HG03039 (cell line): ENCODE results near the gene HAUS8.
"Not testable (repeated sequence)": the region's sequence is repeated elsewhere in the genome, so short reads cannot be mapped to it uniquely, and the experiment has no call there.

ENCODE experiments used
- ATAC-seq: cut with Tn5 transposase; IDR thresholded peaks from one replicate; pipeline ENCODE4 v1.9.1; 2021; ENCODE audit warnings: mild to moderate bottlenecking, moderate library complexity; ENCODE audit not compliant: unreplicated experiment

HAUS8 gene

DNA sequence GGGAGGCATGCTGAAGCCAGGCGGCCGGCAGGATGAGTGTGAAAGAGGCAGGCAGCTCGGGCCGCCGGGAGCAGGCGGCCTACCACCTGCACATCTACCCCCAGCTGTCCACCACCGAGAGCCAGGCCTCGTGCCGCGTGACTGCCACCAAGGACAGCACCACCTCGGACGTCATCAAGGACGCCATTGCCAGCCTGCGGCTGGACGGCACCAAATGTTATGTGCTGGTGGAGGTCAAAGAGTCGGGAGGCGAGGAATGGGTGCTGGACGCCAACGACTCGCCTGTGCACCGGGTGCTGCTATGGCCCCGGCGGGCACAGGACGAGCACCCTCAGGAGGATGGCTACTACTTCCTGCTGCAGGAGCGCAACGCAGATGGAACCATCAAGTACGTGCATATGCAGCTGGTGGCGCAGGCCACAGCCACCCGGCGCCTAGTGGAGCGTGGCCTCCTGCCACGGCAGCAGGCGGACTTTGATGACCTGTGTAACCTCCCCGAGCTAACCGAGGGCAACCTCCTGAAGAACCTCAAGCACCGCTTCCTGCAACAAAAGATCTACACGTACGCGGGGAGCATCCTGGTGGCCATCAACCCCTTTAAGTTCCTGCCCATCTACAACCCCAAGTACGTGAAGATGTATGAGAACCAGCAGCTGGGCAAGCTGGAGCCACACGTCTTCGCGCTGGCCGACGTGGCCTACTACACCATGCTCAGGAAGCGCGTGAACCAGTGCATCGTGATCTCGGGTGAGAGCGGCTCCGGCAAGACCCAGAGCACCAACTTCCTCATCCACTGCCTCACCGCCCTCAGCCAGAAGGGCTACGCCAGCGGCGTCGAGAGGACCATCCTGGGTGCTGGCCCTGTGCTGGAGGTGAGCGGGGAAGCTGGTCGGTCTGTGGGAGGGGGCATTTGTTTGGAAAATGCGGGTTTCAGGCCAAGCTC lies 26.7 kb upstream of the HAUS8 start:
- no peak for ATAC-seq

DNA sequence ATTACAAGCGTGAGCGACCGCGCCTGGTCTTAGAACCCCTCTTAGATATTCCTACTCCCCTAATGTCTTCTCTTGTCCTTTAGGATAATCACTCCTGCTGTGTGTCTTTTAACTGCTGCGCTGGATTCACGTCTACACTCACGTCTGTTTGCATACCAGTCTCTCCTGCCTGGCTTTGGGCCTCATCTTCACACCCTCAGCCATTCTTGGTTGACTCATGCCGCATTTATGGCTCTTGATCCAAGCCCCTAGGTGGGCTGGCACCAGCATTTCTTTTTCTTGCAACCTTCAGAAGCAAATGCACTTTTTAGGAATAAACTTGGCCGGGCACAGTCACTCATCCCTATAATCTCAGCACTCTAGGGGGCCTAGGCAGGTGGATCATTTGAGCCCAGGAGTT lies 23.1 kb upstream of the HAUS8 start:
- no peak for ATAC-seq

DNA sequence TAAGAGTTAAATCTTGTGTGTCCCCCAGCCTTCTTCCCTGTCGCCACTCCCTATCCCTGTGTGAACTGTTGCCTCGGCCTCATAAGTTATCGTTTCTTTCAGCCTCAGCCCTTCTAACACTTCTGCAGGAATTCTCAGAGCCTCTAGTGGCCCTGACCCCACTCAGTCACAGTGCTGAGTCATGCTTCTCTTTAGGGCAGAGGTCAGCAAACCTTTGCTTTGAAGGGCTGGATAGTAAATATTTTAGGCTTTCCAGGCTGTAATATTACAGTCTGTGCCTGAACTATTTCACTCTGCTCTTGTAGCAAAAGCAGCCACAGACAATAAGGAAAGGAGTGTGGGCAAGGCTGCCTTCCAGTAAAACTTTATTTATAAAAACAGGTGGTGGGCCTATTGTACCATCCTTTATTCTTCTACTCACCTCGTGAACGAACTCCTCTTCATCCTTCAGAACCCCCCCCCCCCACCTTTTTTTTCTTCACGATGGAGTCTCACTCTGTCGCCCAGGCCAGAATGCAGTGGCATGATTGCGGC lies 22.4 kb upstream of the HAUS8 start:
- no peak for ATAC-seq

GRCh38 chr19:17095141-17095919 lies 20.1 kb upstream of the HAUS8 start:
- ATAC-seq = no peak

DNA sequence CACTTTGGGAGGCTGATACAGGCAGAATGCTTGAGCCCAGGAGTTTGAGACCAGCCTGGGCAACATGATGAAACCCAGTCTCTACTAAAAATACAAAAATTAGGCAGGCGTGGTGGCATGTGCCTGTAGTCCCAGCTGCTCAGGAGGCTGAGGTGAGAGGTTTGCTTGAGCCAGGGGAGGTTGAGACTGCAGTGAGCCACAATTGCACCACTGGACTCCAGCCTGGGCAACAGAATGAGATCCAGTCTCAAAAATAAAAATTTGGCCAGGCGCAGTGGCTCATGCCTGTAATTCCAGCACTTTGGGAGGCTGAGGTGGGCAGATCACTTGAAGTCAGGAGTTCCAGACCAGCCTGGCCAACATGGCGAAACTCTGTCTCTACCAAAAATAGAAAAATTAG lies 19.4 kb upstream of the HAUS8 start:
- not testable (repeated sequence) for ATAC-seq

- ATAC-seq = no peak
Observed at GRCh38 chr19:17092696-17093095, 17.4 kb upstream of the HAUS8 start.

GRCh38 chr19:17091758-17092333 lies 16.6 kb upstream of the HAUS8 start:
- ATAC-seq = no peak

GRCh38 chr19:17090583-17090982 lies 15.3 kb upstream of the HAUS8 start:
- ATAC-seq = no peak

DNA sequence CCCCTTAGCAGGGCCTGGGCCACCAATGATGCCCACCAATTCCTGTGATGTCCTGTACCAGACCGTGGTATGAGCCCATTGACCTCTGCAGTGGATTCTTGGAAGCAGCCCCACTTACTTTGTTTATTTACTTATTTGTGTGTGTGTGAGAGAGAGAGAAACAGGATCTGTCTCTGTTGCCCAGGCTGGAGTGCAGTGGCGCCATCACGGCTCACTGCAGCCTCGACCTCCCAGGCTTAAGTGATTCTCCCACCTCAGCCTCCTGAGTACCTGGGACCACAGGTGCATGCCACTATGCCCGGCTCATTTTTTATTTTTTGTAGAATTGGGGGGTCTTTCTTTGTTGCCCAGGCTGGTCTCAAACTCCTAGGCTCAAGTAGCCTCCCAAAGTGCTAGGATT lies 13.3 kb upstream of the HAUS8 start:
- no peak for ATAC-seq

- no peak for ATAC-seq
Observed at GRCh38 chr19:17086834-17087233, 11.6 kb upstream of the HAUS8 start.

DNA sequence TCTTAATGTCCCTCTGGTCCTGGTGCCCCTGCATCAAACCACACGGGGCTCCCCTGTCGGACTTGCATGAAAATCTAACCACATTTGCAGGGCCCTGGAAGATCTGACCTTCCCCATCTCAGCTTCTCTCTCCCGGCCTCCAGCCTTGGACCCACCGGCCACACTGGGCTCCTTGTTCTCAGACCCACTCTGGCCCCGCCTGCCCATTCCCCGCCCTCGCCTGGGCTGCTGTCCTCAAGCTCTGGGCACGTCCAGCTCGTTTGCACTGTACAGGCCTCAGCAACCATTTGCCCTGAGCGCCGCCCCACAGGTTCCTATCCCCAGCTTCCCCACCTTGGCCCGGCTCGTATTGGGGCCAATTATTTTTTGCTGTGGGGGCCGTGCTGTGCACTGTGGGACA lies 10.9 kb upstream of the HAUS8 start:
- no peak for ATAC-seq

DNA sequence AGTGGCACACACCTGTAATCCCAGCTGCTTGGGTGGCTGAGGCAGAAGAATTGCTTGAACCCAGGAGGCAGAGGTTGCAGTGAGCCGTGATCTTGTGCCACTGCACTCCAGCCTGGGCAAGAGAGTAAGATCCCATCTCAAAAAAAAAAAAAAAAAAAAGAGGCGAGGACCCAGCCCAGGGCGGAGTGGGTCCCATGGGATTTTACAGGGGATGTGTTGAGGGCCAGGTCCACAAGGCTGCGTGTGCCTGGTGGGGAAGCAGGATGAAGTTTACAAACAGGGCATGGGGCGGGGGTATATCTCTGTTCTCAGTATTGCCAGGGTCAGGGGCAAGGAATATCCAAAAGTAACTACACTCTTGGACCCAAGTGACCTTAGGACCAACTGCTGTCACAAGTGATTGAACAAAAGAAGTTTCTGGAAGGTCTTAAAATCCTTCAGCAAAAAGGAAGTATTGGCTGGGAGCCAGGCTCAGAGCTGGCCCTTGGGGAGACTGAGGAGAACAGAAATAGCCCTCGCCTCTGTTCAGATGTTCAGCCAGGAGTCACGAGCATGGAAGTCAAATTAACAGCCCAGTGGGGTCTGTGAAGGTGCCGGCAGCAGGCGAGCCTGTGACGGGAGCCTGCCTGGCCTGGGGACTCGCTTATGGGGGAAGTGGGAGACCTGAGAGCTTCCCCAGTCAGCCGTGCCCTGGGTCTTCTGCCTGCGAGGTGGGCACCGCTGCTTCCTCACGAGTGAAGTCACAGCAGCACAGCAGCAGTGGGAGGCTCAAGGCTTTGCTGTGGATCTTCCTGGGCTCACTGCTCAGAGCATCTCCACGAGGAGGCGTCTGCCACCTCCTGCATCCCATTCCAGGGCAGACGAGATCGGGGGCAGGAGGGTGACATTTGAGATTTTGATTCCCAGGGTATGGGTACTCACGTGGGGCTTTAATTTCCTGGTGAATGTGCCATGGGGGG lies 6.7 kb upstream of the HAUS8 start:
- no peak for ATAC-seq

DNA sequence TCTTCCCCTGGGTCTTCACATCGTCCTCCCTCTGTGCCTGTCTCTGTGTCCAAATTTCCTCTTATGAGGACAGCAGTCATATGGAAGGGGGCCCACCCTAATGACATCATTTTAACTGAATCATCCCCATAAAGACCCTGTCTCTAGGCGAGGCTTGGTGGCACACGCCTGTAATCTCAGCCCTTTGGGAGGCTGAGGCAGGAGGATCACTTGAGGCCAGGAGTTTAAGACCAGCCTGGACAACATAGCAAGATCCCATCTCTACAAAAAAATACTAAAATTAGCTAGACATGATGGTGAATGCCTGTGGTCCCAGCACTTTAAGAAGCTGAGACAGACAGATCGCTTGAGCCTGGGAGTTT lies 5.2 kb upstream of the HAUS8 start:
- no peak for ATAC-seq

GRCh38 chr19:17079710-17080439 lies 4.6 kb upstream of the HAUS8 start:
- ATAC-seq = no peak

GRCh38 chr19:17078920-17079709 lies 3.9 kb upstream of the HAUS8 start:
- no peak for ATAC-seq

DNA sequence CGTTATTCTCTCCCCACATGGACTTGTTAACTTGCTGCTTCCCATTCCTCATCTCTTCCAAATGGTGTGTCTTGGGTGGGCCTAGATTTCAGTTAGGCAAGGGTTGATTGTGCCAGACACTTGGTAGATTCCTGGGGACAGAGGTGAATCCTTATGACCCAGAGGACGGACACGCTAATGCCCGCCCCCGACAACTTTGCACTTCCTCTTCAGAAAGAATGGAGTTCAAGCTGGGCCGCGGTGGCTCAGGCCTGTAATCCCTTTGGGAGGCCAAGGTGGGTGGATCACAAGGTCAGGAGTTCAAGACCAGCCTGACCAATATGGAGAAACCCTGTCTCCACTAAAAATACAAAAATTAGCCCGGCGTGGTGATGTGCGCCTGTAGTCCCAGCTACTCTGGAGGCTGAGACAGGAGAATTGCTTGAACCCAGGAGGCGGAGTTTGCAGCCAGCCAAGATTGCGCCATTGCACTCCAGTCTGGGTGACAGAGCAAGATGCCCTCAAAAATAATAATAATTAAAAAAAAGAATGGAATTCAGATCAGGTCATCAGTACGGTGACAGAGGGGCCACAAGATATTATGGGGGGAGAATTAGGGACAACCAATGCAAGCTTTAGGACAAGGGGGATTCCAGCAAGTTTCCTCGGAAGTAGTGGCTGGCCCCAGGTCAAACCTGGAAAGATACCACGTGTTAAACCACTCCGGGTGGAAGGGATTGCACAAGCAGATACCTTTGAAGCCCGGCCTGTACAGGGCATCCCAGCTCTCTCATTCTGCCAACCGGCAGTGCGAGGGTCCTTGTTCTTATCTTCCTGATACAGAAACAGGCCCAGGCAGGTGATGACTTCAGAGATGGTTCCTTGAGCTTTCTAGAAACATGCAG lies 3.0 kb upstream of the HAUS8 start:
- no peak for ATAC-seq

GRCh38 chr19:17077447-17078028 lies 2.3 kb upstream of the HAUS8 start:
- no peak for ATAC-seq
